GM18870 (cell line): Measurements from ENCODE around the gene SLC5A12.

Experiments
- ATAC-seq: cut with Tn5 transposase; IDR thresholded peaks from one replicate; pipeline ENCODE4 v1.9.1; 2021; ENCODE audit warnings: moderate library complexity; ENCODE audit not compliant: unreplicated experiment

SLC5A12 gene

DNA sequence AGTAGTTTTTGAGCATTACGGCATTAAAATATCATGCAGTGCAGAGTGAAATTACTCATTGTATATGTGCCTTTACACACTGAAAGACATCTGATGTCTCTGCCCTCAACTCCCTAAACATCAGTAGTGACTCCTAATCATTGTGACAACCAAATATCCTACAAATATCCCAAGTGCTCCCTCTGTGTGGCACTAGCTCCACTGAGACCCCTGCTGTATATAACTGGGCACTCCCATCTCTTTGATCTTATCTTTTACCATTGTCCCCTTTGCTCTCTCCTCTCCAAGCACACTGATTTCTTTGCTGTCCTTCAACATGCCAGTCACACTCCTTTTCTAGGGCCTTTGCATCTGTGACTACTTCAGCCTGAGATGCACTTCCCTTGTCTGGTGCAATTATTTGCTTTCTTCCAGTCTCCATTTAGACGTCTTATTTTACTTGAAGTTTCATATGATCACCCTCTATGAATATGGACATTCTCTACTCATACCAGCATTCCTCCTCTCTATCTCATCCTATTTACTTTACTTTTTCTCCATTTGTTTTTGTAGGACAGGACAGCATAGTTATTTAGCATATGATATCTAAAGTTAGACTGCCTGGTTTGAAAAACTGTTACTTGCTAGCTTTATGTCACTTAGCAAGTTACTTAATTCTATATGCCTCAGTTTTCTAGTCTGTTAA is 2.4 kb downstream of the SLC5A12 start:
- no peak for ATAC-seq

- ATAC-seq = no peak
Measured at GRCh38 chr11:26717771-26718170, 4.1 kb downstream of the SLC5A12 start.

DNA sequence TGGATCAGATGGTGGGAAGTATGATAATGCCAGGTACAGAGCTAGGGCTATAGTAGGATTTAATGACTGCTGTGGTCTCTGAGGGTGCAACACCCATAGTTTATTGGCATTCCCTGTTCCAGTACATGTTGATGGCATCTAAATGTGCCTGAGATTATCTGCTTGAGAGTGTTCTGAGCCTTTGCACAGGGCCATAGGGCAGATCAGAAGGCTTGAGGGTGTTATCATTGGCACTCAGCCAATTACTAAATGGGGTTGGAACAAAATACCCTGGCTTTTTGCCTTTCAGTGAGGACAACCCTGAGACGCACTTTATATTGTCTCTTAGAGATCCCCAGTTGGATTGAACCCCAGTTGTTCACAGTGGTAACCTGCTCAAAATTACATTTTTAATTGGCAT is 6.7 kb downstream of the SLC5A12 start:
- no peak for ATAC-seq

DNA sequence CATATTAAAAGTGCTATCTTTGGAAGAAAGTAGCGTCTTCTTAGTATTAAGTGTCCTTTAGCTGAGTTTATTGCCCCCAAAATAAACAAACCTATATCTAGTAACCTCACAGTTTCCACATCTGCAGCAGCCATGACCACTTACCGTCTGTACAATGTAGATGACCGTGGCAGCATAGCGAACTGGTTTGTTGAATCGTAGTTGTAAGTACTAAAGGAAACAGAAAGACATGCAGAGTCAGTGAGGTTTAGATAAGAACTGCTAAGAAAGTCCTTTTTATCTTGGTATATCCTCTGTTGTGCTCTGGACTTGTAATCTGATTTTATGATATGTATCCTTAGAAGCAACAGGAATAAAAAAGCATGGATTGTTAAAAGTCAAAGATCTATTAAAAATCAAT is 9.4 kb downstream of the SLC5A12 start:
- no peak for ATAC-seq

DNA sequence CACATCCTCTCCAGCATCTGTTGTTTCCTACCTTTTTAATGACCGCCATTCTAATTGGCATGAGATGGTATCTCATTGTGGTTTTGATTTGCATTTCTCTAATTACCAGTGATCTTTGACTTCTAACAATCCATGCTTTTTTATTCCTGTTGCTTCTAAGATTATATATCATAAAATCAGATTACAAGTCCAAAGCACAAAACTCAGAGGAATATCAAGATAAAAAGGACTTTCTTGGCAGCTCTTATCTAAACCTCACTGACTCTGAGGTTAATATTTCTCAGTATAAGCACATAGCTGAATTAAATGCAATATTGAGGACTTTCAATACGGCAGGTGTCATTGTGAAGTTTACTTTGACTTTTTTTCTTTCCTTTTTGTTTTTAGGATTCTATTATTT is 11.4 kb downstream of the SLC5A12 start:
- no peak for ATAC-seq

DNA sequence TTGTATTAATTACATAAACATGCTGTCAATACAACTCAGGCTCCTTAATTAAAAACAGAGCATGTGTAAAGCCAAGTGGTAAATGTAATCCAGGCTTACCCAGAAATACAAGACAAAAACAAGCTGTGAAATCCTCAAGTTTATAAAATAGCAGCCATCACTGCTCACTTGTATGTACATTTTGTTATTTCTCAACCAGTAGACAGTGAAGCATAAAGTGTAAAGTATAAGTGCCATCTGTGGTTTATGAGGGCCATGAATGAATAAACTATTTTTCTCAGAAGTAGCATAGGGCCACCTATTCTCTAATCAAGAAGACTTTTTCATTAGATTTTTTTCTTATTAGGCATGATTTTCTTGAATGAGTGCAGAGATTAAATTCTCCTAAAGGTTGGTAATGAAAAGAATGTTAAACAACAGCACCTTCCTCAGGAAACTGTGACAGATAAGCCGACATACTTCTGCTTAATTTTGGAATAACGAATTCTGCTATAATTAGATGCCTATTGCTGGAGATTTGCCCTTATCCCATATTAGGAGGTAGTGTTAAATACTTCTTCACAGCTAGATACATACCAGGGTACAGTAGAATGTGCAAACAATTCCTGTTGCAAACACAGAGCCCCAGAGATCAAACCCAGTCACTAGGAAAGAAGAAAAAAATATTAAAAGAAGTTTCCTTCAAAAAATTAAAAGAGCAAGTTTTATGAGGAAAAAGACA is 13.0 kb downstream of the SLC5A12 start:
- ATAC-seq = no peak

GRCh38 chr11:26706181-26706580 is 15.7 kb downstream of the SLC5A12 start:
- ATAC-seq = no peak

DNA sequence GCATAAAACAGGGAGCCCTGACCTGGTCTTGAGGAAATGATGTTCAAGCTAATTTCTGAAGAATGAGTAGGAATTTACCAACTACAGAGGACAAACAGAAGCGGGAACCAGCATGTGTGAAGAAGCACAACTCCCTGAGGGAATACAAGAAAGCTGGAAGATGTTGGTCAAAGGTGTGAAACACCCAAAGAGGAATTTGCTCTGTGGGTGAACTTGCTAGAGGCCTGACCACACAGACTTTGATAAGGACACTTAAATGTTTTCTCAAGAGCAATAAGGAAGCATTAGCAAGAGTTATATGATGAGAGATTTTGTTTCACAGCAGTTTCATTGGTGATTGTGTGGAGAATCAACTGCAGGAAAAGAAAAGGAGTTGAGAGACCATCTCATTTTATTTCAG is 17.6 kb downstream of the SLC5A12 start:
- no peak for ATAC-seq

DNA sequence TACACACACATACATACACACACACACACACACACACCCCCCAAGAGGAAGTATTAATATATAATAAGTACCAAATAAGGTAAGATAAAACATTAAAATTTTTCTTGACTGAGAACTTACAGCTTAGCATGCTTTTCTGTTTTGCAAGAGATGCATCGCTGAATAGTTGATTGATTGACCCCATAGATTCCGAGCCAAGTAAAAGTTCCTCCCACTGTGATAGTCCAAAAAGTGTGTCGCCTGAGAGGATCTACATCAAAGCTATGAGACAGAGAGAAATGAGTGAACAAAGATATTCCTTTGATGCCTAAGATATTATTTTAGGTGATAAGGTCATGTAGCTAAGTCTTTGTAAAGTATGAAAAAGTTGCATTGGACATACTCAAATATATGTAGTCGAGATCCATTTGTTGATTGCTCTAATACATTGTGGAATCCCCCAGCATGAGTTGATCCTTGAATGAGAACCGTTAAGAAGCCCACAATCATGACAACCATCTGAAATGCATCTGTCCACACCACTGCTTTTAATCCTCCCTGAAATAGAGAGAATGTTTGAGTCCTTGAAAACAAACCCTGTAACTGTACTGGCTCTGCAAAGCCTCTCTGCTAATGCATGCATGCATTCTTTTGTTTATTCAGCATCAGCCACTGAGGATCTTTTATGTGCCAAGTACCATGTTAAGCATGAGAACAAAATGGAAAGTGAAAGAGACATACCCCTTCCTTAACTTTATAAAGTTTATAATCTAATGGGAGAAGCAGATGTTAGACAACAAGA is 18.3 kb downstream of the SLC5A12 start:
- ATAC-seq = no peak

DNA sequence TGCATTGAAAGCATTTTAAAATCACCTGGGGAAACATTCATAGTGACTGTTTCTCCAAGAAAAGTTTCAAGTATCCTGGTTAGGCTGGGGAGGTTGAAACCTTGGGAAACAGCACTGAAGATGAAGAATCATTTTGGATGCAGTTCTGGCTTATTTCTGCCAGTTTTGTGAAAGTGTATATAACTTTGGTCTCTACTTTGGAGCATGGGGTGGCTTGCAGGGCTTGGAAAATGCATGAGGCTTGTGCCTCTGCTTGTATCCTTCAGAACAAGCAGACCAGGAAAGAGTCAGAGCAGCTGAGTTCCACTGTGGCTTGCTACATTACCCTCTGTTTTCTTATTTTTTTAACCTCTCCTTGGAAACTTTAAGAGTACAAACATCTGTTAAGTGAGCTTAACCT is 19.5 kb downstream of the SLC5A12 start:
- no peak for ATAC-seq

GRCh38 chr11:26700574-26701235 is 21.2 kb downstream of the SLC5A12 start:
- no peak for ATAC-seq

GRCh38 chr11:26698224-26698623 is 23.6 kb downstream of the SLC5A12 start:
- ATAC-seq = no peak

GRCh38 chr11:26696330-26696729 is 25.5 kb downstream of the SLC5A12 start:
- ATAC-seq = no peak

GRCh38 chr11:26688701-26689100 is 33.2 kb downstream of the SLC5A12 start:
- ATAC-seq = no peak

DNA sequence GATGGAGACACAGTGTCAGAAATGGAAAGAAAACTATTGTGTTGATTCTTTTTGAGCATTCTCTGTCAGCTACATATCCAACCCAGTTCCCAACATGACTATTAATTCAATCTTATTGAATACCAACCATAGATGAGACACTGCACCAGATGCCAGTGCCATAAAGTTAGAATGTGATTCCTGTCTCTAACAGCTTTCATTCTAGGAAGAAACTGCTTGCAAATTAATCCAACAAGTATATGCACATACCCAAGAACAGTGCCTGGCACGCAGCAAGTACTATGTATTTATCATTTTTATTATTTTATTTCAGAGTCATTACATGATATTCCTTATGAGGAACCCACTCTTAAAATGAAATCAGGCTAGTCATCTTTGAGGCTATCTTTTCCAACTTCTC is 34.5 kb downstream of the SLC5A12 start:
- no peak for ATAC-seq

- no peak for ATAC-seq
Measured at GRCh38 chr11:26677566-26677965, 44.3 kb downstream of the SLC5A12 start.

- no peak for ATAC-seq
Measured at GRCh38 chr11:26676641-26677040, 45.2 kb downstream of the SLC5A12 start.

DNA sequence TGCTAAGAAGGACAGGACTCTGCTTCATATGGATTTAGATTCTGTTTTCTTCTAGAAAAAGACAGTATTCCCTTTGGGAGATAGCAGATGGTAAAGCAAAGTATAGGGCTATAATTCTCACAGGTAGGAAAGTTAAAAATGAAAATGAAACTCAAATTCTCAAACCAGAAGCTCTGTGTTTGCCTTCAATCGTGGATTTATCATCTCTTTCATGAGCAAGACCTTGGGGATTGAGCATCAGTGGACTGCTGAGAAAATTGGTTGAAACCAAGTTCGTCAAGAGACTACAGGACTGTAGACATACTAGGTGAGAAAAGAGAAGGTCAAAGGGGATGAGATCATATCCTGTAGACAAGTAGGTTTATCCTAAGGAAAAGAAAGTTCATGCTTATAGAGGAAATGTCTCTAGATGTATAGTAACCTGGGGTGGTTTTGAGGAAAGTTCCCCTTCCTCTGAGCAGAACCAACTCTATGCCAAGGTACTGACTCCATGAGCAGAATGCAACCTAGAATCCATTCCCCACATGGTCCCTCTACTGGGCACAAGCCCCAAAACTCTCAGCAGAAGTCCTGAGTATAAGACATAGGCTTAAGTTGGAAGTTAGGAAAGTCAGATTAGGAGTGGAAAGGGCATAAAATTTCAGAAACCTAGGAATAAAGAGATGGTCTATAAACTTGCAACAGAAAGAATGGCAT is 46.5 kb downstream of the SLC5A12 start:
- ATAC-seq = peak; percentile 59

GRCh38 chr11:26665946-26666345 is 55.9 kb downstream of the SLC5A12 start:
- no peak for ATAC-seq

DNA sequence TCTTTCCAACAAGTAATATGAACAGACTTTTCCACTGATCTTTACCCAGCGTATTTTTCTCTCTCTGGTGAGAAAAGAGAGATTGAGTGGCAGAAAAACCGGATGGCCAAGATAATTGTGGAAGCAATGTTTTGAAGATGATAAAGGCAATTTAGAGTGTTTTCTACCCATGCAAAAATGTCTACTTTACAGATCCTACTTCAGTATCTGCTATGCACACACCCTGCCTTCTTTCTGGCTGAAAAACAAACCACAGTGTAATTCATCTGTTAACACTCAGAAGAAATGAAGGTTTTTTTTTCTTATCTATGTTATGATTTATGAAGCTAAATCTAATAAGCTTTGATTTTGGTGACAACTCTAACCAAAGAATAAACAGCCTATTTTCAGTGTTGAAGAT is 56.8 kb downstream of the SLC5A12 start:
- no peak for ATAC-seq

- ATAC-seq = no peak
Measured at GRCh38 chr11:26662916-26663315, 58.9 kb downstream of the SLC5A12 start.
